Heart left ventricle (tissue), 13 donors: ENCODE data around the gene PIP5K1C.

Experiments used
- POLR2A ChIP-seq, 2 donors: fragments of 450-650 bp; IDR thresholded peaks; one replicate each; pipeline ENCODE4 v1.6.1; 2017; ENCODE audit warnings: antibody characterized with exemption in 2 of 2, mild to moderate bottlenecking in 2 of 2, moderate library complexity in 2 of 2
- TF ChIP-seq, protein P1 (sequence below), 12 donors: fragments of 200-600 bp; sonication (generic) in 4 of 12; IDR thresholded peaks; one replicate each; pipeline versions ENCODE4 v1.5.0 to v1.8.0; 2018 to 2022; ENCODE audit warnings: antibody characterized with exemption in 12 of 12, mild to moderate bottlenecking in 5 of 12
- donor health status: ischemic (EF 13 %, LVEDD 7.1; RV severe dilation, severe dysfunction).
- donor health status: DM: no; HTN: yes; CAD: no.
- donor health status: DM: no; HTN: no; CAD: no.
- donor health status: ischemic (EF 25% LVEDD 6.9; RV normal size, moderate dysfunction).
- donor health status: ischemic (EF 25% LVEDD 5.7; RV mildly dilated, moderate dysfunction).
- donor health status: ischemic (EF 35%, LVEDD 5.7; RV mildly dilated, moderate dysfunction).
- donor health status: nonischemic (EF 11% LVEDD 7.7; RV severe dilation, severe dysfunction).
- donor health status: DM: yes; HTN: yes; CAD: no.
- donor health status: PGD.
- donor health status: ischemic (EF 29% LVEDD 5.4; RV normal size, mild dysfunction).
- donor health status: nonischemic (EF 23%, LVEDD 6.1; RV moderate dilation, normal function).

DNA sequence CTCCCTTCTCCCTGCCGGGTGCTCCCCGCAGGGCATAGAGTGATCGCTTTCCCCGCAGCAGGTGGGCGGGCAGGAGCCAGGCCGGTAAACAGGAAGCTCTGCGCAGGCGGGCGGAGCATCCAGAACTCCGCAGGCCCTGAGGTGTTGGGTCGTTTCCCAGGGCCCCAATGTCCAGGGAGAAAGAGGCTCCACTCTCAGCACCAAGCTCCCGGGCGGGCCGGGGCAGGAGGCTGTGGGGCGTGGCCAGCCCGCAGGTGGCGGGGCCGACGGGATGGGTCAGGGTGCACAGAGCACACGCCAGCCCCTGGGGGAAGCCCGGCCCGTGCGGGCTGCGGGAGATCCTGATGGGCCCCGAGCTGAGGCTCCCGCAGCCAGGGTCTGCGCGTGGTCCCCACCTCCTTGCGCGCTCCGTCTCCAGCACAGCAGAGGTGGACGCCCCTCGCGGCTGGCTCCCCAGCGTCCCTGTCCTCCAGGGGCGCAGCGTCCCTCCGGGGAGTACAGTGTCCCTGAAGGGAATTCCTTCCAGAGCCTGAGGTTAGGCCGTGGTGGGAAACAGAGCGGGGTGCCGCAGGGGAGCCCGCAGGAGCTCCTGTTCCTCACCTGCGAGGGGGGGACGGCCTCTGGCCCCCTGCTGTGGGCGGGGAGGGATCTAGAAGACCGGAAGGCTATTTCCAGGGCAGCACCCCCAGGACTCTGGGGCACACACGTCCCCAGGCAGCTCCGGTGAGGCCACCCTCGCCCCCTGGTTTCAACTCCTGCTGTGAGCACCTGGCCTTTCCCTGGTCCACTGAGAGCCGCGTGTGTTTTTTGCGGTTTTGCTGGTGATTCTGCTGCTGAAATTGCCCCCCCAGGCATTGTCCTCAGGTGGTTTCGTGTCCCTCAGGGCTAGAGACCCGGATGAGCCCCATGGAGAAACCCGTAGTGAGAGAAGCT, 12.2 kb downstream of the PIP5K1C start:
- TF ChIP-seq, protein P1, sequence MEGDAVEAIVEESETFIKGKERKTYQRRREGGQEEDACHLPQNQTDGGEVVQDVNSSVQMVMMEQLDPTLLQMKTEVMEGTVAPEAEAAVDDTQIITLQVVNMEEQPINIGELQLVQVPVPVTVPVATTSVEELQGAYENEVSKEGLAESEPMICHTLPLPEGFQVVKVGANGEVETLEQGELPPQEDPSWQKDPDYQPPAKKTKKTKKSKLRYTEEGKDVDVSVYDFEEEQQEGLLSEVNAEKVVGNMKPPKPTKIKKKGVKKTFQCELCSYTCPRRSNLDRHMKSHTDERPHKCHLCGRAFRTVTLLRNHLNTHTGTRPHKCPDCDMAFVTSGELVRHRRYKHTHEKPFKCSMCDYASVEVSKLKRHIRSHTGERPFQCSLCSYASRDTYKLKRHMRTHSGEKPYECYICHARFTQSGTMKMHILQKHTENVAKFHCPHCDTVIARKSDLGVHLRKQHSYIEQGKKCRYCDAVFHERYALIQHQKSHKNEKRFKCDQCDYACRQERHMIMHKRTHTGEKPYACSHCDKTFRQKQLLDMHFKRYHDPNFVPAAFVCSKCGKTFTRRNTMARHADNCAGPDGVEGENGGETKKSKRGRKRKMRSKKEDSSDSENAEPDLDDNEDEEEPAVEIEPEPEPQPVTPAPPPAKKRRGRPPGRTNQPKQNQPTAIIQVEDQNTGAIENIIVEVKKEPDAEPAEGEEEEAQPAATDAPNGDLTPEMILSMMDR (IDR thresholded peaks at IDR 0.05): no peak
- TF ChIP-seq POLR2A (IDR thresholded peaks at IDR 0.05): no peak
